Tibial artery (tissue), 4 donors: ENCODE data around the gene AGFG2.
"Not testable (repeated sequence)": the region's sequence is repeated elsewhere in the genome, so short reads cannot be mapped to it uniquely, and the experiment has no call there.

Experiments
- DNase-seq, 2 donors: peaks; one replicate each; pipeline ENCODE4 v3.0.0-alpha.2; 2019
- H3K27ac ChIP-seq, 2 donors: fragments of 200-600 bp; sonication (generic) in 1 of 2; 1 replicate in 1 of 2; 2 replicates in 1 of 2; pipeline ENCODE4 v1.5.1; 2018 to 2019; ENCODE audit warnings: mild to moderate bottlenecking in 1 of 2
- H3K27me3 ChIP-seq, 2 donors: fragments of 200-600 bp; sonication (generic) in 1 of 2; one replicate each; pipeline versions ENCODE4 v1.5.1 to v1.6.0; 2016 to 2019
- H3K36me3 ChIP-seq, 3 donors: fragments of 200-600 bp; sonication (generic) in 2 of 3; one replicate each; pipeline ENCODE4 v1.5.1; 2016 to 2019; ENCODE audit warnings: mild to moderate bottlenecking in 2 of 3
- H3K4me1 ChIP-seq, 4 donors: fragments of 200-600 bp; sonication (generic) in 2 of 4; 1 replicate in 3 of 4; 2 replicates in 1 of 4; pipeline ENCODE4 v1.5.1; 2016 to 2019
- H3K4me3 ChIP-seq, 2 donors: fragments of 200-600 bp; sonication (generic) in 1 of 2; 1 replicate in 1 of 2; 2 replicates in 1 of 2; pipeline ENCODE4 v1.5.1; 2018 to 2019; ENCODE audit warnings: mild to moderate bottlenecking in 2 of 2
- H3K9me3 ChIP-seq, 3 donors: fragments of 200-600 bp; sonication (generic) in 1 of 3; one replicate each; pipeline ENCODE4 v1.5.1; 2016 to 2019
- intact Hi-C: fragments of 100-400 bp; cut with DNase I; formaldehyde crosslinking; loops from one replicate; pipeline ENCODE4 v1.15.0; 2023; ENCODE audit warnings: low total_unique reads
- TF ChIP-seq, protein P1 (sequence below), 2 experiments: fragments of 200-600 bp in 1 of 2; fragments of 450-650 bp in 1 of 2; IDR thresholded peaks; one replicate each; pipeline ENCODE4 v1.5.1; 2017 to 2019; ENCODE audit warnings: antibody characterized with exemption in 2 of 2, mild to moderate bottlenecking in 1 of 2, moderate library complexity in 1 of 2

AGFG2 gene

DNA sequence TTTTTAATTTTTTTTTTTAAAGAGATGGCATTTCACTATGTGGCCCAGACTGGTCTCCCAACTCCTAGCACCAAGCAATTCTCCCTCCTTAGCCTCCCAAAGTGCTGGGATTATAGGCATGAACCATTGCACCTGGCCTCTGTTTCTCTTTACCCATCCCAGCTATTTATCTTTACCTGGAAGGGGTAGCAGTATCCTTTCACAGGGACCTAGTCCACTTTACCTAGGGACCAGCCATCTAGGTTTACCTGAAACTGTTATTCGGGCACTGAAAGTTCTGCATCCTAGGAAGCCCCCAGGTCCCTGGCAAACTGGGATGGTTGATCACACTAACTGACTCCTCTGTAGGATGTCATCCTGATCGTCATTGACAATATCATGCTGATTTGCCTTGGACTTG is 21.7 kb upstream of the AGFG2 start:
- no peak overlapping the region for H3K4me3 ChIP-seq
- DNase-seq = no peak
- intact Hi-C loops = no loop called here
- TF ChIP-seq, protein P1, sequence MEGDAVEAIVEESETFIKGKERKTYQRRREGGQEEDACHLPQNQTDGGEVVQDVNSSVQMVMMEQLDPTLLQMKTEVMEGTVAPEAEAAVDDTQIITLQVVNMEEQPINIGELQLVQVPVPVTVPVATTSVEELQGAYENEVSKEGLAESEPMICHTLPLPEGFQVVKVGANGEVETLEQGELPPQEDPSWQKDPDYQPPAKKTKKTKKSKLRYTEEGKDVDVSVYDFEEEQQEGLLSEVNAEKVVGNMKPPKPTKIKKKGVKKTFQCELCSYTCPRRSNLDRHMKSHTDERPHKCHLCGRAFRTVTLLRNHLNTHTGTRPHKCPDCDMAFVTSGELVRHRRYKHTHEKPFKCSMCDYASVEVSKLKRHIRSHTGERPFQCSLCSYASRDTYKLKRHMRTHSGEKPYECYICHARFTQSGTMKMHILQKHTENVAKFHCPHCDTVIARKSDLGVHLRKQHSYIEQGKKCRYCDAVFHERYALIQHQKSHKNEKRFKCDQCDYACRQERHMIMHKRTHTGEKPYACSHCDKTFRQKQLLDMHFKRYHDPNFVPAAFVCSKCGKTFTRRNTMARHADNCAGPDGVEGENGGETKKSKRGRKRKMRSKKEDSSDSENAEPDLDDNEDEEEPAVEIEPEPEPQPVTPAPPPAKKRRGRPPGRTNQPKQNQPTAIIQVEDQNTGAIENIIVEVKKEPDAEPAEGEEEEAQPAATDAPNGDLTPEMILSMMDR (IDR thresholded peaks at IDR 0.05) = no peak
- H3K9me3 ChIP-seq = no peaks in the 10 kb centered on the region
- no peaks in the 10 kb centered on the region for H3K27me3 ChIP-seq
- H3K27ac ChIP-seq = no peak overlapping the region
- no peaks in the 10 kb centered on the region for H3K4me1 ChIP-seq
- H3K36me3 ChIP-seq = no peaks in the 10 kb centered on the region

DNA sequence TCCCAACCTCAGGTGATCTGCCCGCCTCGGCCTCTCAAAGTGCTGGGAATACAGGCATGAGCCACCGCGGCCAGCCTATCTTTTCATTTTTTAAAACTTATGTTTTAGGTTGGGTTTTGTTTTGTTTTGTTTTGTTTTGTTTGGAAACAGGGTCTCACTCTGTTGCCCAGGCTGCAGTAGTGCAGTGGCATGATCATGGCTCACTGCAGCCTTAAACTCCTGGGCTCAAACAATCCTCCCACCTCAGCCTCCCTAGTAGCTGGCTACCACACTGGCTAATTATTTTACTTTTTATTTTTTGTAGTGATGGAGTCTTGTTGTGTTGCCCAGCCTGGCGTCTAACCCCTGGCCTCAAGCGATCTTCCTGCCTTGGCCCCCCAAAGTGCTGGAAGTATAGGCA is 19.4 kb upstream of the AGFG2 start:
- intact Hi-C loops = no loop called here
- no peaks in the 10 kb centered on the region for H3K4me1 ChIP-seq

DNA sequence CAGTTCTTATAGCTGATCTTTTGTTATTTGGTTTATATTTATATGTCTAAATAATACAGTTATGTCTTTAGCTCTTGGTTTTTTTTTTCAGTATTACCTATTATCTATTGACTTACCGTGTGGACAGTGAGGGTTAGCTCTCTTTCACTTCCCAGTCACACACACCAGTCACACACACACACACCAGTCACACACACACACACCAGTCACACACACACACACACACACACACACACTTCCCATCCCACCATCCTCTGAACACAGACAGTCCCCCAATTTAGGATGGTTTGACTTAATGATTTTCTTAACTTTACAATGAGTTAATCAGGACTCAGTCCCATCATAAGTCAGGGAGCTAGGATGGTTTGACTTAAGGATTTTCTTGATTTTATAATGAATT is 18.9 kb upstream of the AGFG2 start:
- no peak overlapping the region for H3K4me3 ChIP-seq
- no peaks in the 10 kb centered on the region for H3K9me3 ChIP-seq
- H3K27me3 ChIP-seq = peaks cover 0 to 4% of the 10 kb centered on the region in 2 donors
- TF ChIP-seq, protein P1 (IDR thresholded peaks at IDR 0.05) = no peak
- no peaks in the 10 kb centered on the region for H3K36me3 ChIP-seq
- H3K4me1 ChIP-seq = no peaks in the 10 kb centered on the region
- H3K27ac ChIP-seq = no peak overlapping the region
- intact Hi-C loops = no loop called here
- DNase-seq = no peak

More for the DNA sequence above, 19.4 kb upstream of the AGFG2 start:
- H3K27ac ChIP-seq = no peak overlapping the region
- H3K4me3 ChIP-seq = no peak overlapping the region
- no peak for DNase-seq
- peaks cover 0 to 4% of the 10 kb centered on the region in 2 donors for H3K27me3 ChIP-seq
- H3K9me3 ChIP-seq = no peaks in the 10 kb centered on the region
- TF ChIP-seq, protein P1 (IDR thresholded peaks at IDR 0.05) = no peak
- H3K36me3 ChIP-seq = no peaks in the 10 kb centered on the region

DNA sequence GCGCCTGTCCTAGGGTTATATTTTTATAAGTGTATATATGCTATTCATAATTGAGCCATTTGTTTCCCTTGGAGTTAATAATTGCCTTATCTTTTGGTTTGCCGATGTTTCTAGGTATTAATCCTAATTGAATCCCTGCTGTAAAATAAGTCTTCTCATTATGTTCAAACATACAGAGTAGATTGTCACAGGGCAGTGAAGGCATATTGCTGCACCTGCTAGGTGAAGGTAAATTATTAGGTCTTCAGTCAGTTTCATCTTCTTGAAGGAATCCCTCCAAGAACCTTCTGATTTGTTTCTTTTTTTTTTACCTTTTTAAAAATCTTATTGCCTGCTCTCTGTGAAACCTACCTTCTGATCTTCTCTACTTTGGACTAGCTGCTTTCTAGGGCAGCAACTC is 17.9 kb upstream of the AGFG2 start:
- DNase-seq = no peak
- TF ChIP-seq, protein P1 (IDR thresholded peaks at IDR 0.05) = no peak
- Histone ChIP-seq H3K27me3 (peaks cover 0 to 6% of the 10 kb centered on the region in 2 donors), H3K9me3 (no peaks in the 10 kb centered on the region), H3K4me3 (no peak overlapping the region), H3K4me1 (no peaks in the 10 kb centered on the region), H3K36me3 (no peaks in the 10 kb centered on the region), H3K27ac (no peak overlapping the region)
- intact Hi-C loops = no loop called here

DNA sequence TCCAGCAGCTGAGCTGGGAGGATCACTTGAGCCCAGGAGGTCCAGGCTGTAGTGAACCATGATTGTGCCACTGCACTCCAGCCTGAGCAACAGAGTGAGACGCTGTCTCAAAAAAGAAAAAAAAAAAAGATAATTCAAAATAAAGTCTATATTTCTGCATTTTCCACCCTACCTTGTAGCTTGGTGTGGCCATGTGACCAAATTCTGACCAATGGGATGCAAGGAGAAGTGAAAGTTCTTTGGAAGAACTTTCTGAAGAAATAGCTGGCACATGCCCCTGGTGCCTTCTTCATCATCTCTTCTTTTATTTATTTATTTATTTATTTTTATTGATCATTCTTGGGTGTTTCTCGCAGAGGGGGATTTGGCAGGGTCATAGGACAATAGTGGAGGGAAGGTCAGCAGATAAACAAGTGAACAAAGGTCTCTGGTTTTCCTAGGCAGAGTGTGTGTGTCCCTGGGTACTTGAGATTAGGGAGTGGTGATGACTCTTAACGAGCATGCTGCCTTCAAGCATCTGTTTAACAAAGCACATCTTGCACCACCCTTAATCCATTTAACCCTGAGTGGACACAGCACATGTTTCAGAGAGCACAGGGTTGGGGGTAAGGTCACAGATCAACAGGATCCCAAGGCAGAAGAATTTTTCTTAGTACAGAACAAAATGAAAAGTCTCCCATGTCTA is 17.0 kb upstream of the AGFG2 start:
- H3K27ac ChIP-seq, H3K9me3 ChIP-seq, DNase-seq, H3K4me1 ChIP-seq, H3K4me3 ChIP-seq, intact Hi-C loops, H3K36me3 ChIP-seq, H3K27me3 ChIP-seq: not testable (repeated sequence)

DNA sequence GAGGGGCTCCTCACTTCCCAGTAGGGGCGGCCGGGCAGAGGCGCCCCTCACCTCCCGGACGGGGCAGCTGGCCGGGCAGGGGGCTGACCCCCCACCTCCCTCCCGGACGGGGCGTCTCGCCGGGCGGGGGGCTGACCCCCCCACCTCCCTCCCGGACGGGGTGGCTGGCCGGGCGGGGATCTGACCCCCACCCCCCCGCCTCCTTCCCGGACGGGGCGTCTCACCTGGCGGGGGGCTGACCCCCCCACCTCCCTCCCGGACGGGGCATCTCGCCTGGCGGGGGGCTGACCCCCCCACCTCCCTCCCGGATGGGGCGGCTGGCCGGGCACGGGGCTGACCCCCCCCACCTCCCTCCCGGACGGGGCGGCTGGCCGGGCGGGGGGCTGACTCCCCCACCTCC is 15.8 kb upstream of the AGFG2 start:
- H3K27ac ChIP-seq, H3K4me1 ChIP-seq, H3K36me3 ChIP-seq, DNase-seq, intact Hi-C loops, H3K9me3 ChIP-seq, H3K4me3 ChIP-seq, H3K27me3 ChIP-seq: not testable (repeated sequence)

DNA sequence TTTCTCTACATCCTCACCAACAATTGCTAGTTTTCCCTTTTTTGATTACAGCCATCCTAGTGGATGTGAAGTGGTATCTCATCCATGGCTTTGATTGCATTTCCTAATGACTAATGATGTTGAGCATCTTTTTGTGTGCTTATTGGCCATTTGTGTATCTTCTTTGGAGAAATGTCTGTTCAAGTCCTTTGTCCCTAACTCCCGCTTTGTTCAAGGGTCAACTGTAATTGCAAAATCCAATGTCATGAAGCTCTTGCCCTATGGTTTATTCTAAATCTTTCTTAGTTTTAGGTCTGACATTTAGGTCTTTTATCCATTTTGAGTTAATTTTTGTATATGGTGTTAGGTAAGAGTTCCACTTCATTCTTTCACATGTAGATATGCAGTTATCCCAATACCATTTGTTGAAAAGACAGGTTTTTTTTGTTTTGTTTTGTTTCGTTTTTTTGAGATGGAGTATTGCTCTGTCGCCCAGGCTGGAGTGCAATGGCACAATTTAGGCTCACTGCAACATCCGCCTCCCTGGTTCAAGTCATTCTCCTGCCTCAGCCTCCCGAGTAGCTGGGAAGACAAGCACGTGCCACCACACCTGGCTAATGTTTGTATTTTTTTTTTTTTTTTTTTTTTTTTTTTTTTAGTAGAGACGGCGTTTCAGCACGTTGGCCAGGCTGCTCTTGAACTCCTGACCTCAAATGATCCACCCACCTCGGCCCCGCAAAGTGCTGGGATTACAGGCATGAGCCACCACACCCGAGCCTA is 10.7 kb upstream of the AGFG2 start:
- H3K36me3 ChIP-seq, DNase-seq, H3K4me1 ChIP-seq, H3K4me3 ChIP-seq, H3K9me3 ChIP-seq, intact Hi-C loops, H3K27ac ChIP-seq: not testable (repeated sequence)
- H3K27me3 ChIP-seq = peaks cover 0 to 26% of the 10 kb centered on the region in 2 donors
